Measurements from ENCODE around the gene SMIM20.

GRCh38 chr4:25930731-25931354 lies 16.8 kb downstream of the SMIM20 start:
- no peak for TF ChIP-seq CTCF (IDR thresholded peaks at IDR 0.05)
- TF ChIP-seq POLR2A (IDR thresholded peaks at IDR 0.05), result no peak
